LNCaP clone FGC (cell line): ENCODE results near the gene GNB5.
"Not testable (repeated sequence)": the region's sequence is repeated elsewhere in the genome, so short reads cannot be mapped to it uniquely, and the experiment has no call there.

Experiments
- DNase-seq: peaks from one replicate; pipeline ENCODE4 v3.0.0-alpha.2; 2011; ENCODE audit warnings: low read depth
- H3K4me3 ChIP-seq: 2 replicates; pipeline ENCODE4 v1.5.1; 2011; ENCODE audit warnings: mild to moderate bottlenecking, low read depth, low read length, control low read depth
- TF ChIP-seq, protein P1 (sequence below): IDR thresholded peaks from 2 replicates; pipeline ENCODE4 v1.5.1; 2012; ENCODE audit warnings: mild to moderate bottlenecking; ENCODE audit not compliant: control insufficient read depth, insufficient read depth; ENCODE audit errors: extremely low read depth

GNB5 gene

DNA sequence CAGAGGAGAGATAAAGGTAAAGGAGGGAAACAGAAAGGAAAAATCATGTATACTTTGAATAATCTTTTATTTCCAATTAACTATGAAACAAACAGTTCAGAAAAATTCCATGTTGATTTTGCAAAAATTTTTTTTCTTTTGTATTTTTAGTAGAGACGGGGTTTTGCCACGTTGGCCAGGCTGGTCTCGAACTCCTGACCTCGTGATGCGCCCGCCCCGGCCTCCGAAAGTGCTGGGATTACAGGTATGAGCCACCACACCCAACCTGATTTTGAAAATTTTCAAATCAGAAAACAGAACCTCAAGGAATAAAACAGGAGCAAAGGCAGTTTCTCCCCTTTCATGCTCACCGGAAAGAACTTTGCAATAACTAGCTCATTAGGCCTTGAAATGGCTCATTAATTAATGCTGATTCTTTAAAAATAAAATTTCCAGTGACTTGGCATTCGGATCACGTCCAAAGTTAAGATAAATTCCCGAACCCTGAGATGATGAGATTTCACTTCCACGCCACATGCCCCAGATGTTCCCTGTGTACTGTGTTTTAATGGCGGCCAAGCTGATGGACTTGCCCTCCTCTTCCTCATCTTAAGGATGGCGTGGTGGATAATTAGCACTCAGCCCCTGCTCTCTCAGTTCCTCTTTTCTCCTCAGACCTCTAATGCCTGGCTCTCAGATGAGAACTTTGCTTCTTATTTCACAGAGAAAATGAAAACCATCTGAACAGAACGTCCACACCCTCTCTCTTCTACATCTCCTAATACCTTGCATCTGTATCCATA is 89.5 kb downstream of the GNB5 start:
- DNase-seq, result no peak
- TF ChIP-seq, protein P1, sequence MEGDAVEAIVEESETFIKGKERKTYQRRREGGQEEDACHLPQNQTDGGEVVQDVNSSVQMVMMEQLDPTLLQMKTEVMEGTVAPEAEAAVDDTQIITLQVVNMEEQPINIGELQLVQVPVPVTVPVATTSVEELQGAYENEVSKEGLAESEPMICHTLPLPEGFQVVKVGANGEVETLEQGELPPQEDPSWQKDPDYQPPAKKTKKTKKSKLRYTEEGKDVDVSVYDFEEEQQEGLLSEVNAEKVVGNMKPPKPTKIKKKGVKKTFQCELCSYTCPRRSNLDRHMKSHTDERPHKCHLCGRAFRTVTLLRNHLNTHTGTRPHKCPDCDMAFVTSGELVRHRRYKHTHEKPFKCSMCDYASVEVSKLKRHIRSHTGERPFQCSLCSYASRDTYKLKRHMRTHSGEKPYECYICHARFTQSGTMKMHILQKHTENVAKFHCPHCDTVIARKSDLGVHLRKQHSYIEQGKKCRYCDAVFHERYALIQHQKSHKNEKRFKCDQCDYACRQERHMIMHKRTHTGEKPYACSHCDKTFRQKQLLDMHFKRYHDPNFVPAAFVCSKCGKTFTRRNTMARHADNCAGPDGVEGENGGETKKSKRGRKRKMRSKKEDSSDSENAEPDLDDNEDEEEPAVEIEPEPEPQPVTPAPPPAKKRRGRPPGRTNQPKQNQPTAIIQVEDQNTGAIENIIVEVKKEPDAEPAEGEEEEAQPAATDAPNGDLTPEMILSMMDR, result no peak
- no peak overlapping the region for H3K4me3 ChIP-seq

DNA sequence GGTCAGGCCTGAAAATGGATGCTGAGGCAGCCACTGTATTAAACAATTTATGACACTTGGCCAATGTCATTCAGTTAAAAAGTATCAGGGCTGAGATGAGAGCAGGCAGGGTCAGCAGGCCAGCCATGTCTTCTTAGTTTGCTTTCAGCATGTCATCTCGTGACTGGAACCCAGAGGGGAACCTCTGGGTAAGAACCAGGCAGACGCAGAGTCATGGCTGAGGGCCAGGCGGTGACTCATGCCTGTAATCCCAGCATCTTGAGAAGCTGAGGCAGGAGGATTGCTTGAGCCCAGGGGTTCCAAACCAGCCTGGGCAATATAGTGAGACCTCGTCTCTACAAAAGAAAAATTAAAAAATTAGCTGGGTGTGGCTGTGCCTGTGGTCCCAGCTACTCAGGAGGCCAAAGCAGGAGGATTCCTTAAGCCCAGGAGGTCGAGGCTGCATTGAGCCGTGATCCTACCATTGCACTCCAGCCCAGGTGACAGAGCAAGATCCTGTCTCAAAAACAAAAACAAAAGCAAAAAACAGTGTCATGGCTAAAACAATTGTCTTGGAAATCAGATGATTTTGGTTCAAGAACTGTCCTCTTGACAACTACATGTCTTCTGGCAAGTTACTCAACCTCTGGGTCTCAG is 90.3 kb downstream of the GNB5 start:
- TF ChIP-seq, protein P1, result no peak
- no peak overlapping the region for H3K4me3 ChIP-seq
- DNase-seq, result no peak

DNA sequence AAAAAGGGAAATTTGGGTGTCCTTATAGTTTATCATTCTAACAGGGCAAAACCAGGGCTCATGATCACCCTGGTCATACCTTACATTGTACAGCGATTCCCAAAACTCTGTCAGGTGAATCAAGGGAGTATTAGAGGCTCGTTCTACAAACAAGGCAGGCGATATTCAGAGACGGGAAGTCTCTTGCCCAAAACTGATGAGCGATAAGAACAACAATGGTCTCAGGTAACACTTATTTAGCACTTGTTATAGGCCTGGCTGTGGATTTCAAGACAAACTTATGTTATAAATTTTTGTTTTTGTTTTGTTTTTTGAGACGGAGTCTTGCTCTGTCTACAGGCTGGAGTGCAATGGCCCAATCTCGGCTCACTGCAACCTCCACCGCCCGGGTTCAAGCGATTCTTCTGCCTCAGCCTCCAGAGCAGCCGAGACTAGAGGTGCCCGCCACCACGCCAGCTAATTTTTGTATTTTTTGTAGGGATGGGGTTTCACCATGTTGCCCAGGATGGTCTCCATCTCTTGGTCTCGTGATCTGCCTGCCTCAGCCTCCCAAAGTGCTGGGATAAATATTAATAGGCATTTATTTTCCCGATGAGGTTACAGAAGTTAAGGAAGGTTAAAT is 91.4 kb downstream of the GNB5 start:
- H3K4me3 ChIP-seq, result no peak overlapping the region
- no peak for DNase-seq
- TF ChIP-seq, protein P1, result no peak

DNA sequence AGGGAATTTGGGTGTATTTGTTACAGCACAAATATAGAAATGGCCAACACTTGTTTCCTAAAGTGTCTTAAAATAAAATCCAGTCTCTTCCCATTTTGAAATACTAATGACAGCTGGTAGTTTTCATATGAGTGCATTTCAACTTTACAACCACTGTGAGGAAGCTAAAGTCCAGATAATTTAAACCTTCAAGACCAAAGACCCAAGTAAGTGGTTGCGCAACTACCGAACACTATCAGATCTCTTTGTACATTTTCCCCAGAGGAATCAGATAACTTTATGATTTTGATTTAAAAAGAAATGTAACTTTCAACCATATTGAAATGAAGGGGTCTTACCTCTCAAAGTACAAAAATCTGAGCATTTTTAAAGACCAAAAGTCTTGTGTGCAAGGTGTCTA is 92.9 kb downstream of the GNB5 start:
- no peak overlapping the region for H3K4me3 ChIP-seq
- no peak for DNase-seq
- TF ChIP-seq, protein P1, result no peak

DNA sequence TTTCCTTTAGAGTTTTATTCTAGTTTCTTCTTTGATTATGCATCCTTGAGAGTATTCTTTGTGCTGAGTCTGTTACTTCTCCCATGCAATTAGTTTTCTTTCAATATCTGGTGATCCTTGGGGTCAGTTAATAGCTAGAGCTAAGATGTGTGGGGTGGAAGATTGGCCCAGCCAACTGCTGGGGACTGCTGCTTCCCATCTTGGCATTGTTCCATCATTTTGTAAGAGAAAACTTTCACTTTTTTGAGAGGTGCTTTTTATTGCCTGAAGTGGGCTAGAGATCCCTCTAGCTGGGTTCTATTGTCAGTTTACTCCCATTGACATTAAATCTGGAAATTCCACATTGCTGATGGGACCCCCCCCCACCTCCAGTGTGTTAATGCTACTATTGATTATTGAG is 94.0 kb downstream of the GNB5 start:
- TF ChIP-seq, protein P1, result no peak
- DNase-seq, result no peak
- H3K4me3 ChIP-seq, result no peak overlapping the region

DNA sequence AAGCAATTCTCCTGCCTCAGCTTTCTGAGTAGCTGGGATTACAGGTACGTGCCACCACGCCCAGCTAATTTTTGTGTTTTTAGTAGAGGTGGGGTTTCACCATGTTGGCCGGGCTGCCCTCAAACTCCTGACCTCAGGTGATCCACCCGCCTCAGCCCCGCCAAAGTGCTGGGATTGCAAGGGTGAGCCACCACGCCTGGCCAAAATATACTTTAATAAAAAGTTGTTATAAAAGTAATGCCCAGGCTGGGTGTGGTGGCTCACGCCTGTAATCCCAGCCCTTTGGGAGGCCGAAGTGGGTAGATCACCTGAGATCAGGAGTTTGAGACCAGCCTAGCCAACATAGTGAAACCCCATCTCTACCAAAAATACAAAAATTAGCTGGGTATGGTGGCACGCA is 94.7 kb downstream of the GNB5 start:
- not testable (repeated sequence) for DNase-seq, H3K4me3 ChIP-seq

DNA sequence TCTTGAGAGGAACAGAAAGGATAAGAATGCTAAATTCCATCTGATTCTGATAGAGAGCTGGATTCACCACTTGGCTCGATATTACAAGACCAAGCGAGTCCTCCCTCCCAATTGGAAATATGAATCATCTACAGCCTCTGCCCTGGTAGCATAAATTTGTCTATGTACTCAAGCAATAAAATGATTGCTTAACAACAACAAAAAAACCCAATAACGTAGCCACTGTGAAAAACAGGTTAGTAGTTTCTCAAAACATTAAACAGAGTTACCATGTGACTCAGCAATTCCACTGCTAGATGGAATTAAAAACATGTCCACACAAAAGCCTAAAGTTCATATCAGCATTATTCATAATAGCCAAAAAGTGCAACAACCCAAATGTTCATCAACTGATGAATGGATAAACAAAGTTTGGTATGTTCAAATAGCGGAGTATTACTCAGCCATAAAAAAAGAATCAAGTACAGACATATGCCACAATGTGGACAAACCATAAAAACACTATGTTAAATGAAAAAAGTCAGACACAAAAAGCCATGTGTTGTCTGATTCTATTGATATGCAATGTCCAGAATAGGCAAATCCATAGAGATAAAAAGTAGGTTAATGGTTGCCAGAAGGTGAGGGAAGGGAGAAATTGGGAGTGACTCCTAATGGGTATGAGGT is 95.5 kb downstream of the GNB5 start:
- no peak overlapping the region for H3K4me3 ChIP-seq
- TF ChIP-seq, protein P1, result no peak
- DNase-seq, result no peak
